Glomerular endothelial cell (primary cell): ENCODE results near the gene WWC2. TPM values are rescaled to one million over a fixed set of nuclear protein-coding genes. Genes with fewer than 3 reads are reported as not detected.

ENCODE experiments used
- DNase-seq: peaks from one replicate; pipeline ENCODE4 v3.0.0-alpha.2; 2011; ENCODE audit warnings: low read depth, low spot score; ENCODE audit errors: extremely low read depth
- total RNA-seq: library from RNA; depleted of rRNA; stranded (reverse); fragments of >200 nt; gene quantifications from 2 replicates; pipeline ENCODE4 v1.2.3, GENCODE V29; 2015

Gene WWC2
- total RNA-seq, 1 donor from 2014 or later: 32.0 TPM

GRCh38 chr4:183285886-183286285 lies 186.8 kb downstream of the WWC2 start:
- DNase-seq: no peak

GRCh38 chr4:183286590-183287308 lies 187.7 kb downstream of the WWC2 start:
- no peak for DNase-seq

DNA sequence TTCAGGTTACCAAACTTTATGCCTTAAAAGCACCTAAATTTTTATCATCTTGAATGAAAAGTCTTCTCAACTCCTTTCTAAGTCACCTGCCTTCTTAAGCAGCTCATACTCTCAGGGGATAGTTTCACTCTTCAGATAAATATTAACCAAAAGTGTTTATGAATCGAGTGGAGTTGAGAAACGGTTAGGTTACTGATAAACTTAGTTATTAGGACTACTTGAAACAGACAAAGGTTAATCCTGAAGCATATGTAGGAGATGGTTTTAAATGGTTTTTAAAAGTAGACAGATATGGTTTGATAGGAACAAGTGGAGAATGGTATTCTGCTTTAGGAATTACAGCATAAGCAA lies 188.2 kb downstream of the WWC2 start:
- no peak for DNase-seq

DNA sequence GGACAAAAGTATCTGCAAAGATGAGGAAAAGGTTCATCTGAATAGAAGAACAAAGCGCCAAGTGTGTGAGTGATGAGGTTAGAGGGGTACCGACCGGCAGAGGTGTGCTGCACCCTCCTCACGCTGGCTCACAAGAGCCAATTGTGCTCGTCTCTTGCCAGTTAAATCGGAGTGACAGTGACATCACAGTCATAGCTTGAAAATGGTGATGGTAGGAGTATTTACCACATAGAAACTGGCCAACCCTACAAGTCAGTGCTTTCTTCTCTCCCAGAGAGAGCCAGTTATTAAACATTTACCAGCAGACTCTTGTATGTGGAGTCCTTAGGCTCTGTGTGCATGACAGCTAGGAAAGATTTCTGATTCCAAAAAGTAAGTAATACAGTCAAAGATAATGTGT lies 188.6 kb downstream of the WWC2 start:
- no peak for DNase-seq

DNA sequence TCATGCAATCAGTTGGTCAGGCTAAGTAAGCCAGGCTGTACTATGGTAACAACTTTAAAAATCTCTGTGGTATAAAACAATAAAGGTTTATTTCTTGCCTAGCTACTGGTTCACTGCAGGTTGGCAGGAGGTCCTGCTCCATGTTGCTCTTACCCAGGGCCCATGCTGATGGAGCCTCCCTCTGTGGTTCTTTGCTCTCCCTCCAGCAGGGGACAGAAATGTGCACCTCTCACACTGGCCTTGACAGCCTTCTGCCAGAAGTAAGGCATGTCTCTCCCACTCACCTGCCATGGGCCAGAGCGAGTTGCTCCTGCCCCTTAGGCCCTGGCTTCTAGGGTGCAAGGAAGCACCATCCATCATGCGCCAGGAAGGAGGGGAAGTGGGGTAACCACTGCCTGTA lies 189.9 kb downstream of the WWC2 start:
- DNase-seq: no peak

DNA sequence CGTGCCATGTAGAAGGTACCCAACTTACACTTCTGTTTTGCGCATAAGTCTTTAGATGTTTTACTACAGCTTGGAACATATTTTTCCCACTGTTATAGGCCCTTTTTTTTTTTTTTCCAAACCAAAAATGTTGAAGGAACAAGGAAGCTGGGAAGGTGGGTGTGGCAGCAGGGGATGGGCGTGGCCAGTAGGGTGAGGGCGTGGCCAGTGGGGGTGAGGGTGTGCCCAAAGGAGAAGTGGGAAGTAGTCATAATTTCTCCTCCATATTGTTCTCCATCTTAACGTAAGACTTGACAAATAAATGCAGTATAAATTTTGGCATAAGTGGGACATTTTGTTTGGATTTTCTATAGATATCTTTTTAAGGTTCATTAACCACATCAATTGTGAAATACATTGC lies 190.6 kb downstream of the WWC2 start:
- DNase-seq: no peak

GRCh38 chr4:183291070-183291469 lies 192.0 kb downstream of the WWC2 start:
- DNase-seq: no peak

GRCh38 chr4:183295711-183296110 lies 196.7 kb downstream of the WWC2 start:
- DNase-seq: no peak

DNA sequence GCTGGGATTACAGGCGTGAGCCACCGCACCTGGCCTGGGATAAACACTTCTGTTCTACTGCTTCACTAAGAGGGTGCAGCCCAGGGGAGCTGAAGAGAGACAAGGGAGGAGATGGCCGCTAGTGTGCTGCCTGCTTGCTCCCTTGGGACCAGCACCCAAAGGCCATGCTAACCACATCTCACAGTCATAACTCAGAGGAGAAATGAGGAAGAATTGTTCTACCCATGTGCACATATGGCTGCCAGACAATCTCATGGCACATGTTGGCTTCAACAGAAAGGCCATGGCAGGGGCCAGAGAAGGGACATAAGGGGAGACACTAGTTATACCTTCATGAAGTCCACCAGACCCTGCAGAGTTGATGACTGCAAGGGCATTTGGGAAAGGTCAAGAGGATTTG lies 198.6 kb downstream of the WWC2 start:
- DNase-seq: no peak

DNA sequence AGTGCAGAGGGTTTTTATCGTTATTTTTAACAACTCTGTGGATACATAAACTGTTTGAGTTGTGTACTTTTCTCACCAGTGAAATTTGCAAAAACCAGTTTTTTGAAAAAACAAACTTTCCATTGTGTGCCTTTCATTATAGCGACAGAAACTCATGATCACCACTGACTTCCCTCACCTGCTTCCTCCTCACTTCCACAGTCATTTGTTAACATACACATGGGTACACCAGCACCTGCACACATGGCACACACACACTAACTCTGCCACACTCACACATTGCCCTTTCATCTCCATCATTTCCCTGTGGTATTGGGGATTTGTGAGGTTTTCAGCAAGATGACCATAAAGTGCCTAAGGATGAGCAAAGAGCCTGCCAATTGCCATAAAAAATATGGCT lies 200.4 kb downstream of the WWC2 start:
- no peak for DNase-seq

DNA sequence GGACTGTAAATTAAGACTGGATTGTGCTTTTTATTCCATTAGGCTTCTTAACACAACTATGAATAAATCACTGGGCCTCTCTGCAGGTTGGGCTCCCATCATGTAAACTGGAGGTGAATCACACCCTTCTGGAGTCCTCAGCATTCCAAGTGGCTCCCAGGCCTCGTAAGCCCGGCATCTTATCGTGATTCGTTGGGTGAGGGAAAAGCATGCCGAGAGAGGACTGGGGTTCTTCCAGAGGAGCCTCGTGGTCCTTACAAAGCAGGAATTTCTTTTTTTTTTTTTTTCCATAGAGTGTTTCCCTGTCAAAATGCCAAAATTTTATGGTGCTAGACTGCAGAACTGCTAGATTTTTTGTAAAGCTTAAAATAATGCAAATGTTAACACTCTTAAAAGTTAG lies 201.0 kb downstream of the WWC2 start:
- DNase-seq: no peak

GRCh38 chr4:183300655-183301054 lies 201.6 kb downstream of the WWC2 start:
- DNase-seq: no peak

- no peak for DNase-seq
Observed at GRCh38 chr4:183303301-183303700, 204.2 kb downstream of the WWC2 start.

- no peak for DNase-seq
Observed at GRCh38 chr4:183304067-183304466, 205.0 kb downstream of the WWC2 start.

GRCh38 chr4:183304538-183304937 lies 205.5 kb downstream of the WWC2 start:
- DNase-seq: no peak

GRCh38 chr4:183306811-183307210 lies 207.8 kb downstream of the WWC2 start:
- DNase-seq: no peak

- no peak for DNase-seq
Observed at GRCh38 chr4:183312841-183313240, 213.8 kb downstream of the WWC2 start.

DNA sequence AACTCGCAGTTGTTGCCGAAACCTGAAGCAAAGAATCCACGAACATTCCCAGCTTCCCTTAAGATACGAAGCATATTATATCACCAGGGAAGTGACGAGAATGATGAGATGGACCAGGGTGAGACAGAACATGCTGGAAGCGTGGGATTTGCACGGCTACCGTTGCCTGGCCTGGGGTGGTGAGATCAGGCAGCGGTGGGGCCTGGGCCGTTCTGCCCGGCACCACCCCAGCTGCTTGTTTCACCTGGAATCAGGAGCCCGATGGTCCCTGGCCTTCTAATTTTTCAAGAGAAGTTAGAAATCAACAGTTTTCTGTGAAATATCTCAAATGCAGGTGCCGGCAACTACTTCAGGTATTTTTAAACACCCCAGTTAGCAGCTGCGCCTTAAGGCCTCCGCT lies 215.3 kb downstream of the WWC2 start:
- no peak for DNase-seq

DNA sequence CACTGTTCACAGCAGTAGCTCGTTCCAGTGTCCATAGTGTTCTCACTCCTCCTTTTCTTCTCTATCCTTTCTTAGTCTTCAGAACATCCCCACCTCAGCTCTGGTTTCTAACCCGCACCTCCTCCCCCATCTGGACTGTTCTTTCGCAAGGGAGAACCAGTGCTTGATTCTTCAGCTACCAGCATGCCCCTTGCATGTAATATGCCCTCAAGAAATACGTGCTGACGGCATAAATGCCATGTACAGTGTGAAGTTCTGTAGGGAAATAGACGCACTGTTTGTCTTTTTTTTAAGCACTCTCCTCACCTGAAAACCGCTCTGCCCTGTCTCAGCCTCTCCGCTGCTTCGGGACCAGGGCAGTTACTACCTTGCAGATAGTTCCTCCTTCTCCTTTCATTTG lies 215.7 kb downstream of the WWC2 start:
- no peak for DNase-seq

- no peak for DNase-seq
Observed at GRCh38 chr4:183318656-183319055, 219.6 kb downstream of the WWC2 start.

DNA sequence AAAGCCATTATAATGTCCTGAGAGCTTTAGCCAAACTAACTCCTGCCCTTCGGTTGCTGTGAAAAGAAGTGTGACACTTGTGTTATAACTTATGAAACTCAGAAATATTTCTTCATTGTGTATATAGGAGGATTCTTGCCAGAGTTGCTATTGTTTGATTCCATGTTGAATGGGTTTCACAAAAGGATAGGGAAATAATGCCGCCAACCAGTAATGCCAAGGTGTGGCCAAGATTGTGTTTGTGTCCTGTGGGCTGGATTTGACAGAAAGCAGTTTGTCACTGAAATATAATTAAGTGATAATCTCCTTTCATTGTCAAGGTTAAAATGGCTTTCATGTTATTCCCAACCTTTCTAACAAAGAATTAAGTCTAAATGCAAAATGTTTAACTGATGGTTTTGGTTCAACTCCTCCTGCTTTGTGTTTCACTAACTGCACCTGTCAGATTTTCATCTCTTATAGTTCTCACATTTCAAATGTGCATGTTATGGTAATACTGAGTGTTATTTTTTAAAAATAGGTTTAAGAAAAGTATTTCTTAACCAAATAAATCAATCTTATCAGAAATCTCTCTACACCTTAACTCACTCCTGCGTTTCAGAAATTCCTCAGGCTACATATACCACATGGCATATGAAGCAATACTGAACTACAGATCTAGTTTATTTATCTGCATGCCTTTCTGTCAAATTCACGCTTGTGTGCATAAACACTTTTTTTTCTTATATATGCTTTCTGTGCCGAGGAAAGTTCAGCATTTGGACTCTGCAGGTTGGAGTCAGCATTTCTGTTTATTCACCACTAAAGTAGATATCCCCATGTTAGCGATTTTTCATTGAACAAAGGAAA lies 221.4 kb downstream of the WWC2 start, which contains the start of gene CLDN22:
Gene CLDN22 (minus strand): TSS at position 66 of the 849 bp plus-strand sequence. CDS start 58 bp downstream, at position 8.
- DNase-seq: no peak

DNA sequence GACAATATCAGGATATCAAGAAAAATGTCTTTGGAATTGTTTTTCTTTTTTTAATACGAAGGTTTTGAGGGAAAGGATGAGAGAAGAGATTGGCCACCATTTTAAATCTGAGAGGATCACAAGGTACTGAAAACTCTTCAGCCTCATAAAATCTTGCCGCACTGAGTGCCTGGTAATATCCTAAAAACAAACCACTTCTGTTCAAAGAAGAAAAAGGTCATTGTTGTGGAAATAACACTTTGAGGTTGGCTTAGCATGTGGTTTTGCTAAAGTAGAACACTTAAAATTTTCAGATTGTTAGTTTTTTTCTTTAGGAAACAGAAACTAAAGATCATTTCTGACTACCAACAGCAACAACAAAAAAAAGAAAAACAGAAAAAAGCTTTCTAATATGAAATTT lies 222.0 kb downstream of the WWC2 start:
- no peak for DNase-seq
